Measurements from ENCODE around the gene CYP1A2.

CYP1A2 gene

GRCh38 chr15:74787251-74788041 is 38.8 kb downstream of the CYP1A2 start:
- peak; percentile 80 for TF ChIP-seq CTCF (IDR thresholded peaks at IDR 0.05; ENCODE audit: low read depth, low read length)
- peak; percentile 59 for TF ChIP-seq MYC (IDR thresholded peaks at IDR 0.05; ENCODE audit: low read depth, low read length)
- TF ChIP-seq MAX (IDR thresholded peaks at IDR 0.05; ENCODE audit: low read depth, low read length): peak; percentile 73
- TF ChIP-seq POLR2A (IDR thresholded peaks at IDR 0.05; ENCODE audit: extremely low read depth, insufficient read length): no peak
- peak; percentile 99 for DNase-seq (ENCODE audit: low read depth)
- H3K4me3 ChIP-seq (ENCODE audit: low read depth, low read length): peak overlapping the region; percentile 44

GRCh38 chr15:74788042-74788682 is 39.5 kb downstream of the CYP1A2 start:
- H3K4me3 ChIP-seq (ENCODE audit: low read depth, low read length): peak overlapping the region; percentile 44
- TF ChIP-seq MAX (IDR thresholded peaks at IDR 0.05; ENCODE audit: low read depth, low read length): no peak
- peak; percentile 39 for TF ChIP-seq MYC (IDR thresholded peaks at IDR 0.05; ENCODE audit: low read depth, low read length)
- peak; percentile 69 for DNase-seq (ENCODE audit: low read depth)

GRCh38 chr15:74788683-74789151 is 40.1 kb downstream of the CYP1A2 start:
- H3K4me3 ChIP-seq (ENCODE audit: low read depth, low read length): peak overlapping the region; percentile 44
- no peak; the same call in 1 of the 2 replicates for TF ChIP-seq MYC (IDR thresholded peaks at IDR 0.05; ENCODE audit: low read depth, low read length)
- TF ChIP-seq CTCF (IDR thresholded peaks at IDR 0.05; ENCODE audit: low read depth, low read length): no peak
- no peak for TF ChIP-seq POLR2A (IDR thresholded peaks at IDR 0.05; ENCODE audit: extremely low read depth, insufficient read length)
- peak; percentile 12; the same call in 1 of the 2 replicates for TF ChIP-seq MAX (IDR thresholded peaks at IDR 0.05; ENCODE audit: low read depth, low read length)
- peak; percentile 77 for DNase-seq (ENCODE audit: low read depth)

- peak overlapping the region; percentile 35 for H3K4me3 ChIP-seq (ENCODE audit: low read depth, low read length)
- TF ChIP-seq MYC (IDR thresholded peaks at IDR 0.05; ENCODE audit: low read depth, low read length) (no peak), CTCF (IDR thresholded peaks at IDR 0.05; ENCODE audit: low read depth, low read length) (no peak), MAX (IDR thresholded peaks at IDR 0.05; ENCODE audit: low read depth, low read length) (no peak), POLR2A (IDR thresholded peaks at IDR 0.05; ENCODE audit: extremely low read depth, insufficient read length) (no peak)
- DNase-seq (ENCODE audit: low read depth): no peak
Observed at GRCh38 chr15:74789171-74789631, 40.6 kb downstream of the CYP1A2 start.

DNA sequence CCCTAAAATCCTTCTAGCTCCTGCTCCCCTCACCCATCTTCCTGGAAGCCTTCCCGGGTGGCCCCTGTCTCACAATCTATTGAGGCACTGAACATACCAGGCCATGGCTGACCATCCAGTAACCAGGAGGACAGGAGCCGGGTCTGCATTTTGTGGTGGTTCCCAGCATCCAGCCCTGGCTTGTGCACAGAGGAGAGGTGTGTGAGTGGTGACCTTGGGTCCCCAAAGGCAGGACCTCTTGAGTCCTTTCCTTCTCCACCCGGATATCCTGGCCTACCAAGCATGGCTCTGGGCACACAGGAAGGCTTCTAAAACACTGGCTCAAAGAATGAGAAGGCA is 41.1 kb downstream of the CYP1A2 start:
- no peak for DNase-seq (ENCODE audit: low read depth)
- peak overlapping the region; percentile 35 for H3K4me3 ChIP-seq (ENCODE audit: low read depth, low read length)
- TF ChIP-seq MYC (IDR thresholded peaks at IDR 0.05; ENCODE audit: low read depth, low read length): no peak
- TF ChIP-seq MAX (IDR thresholded peaks at IDR 0.05; ENCODE audit: low read depth, low read length): no peak
- TF ChIP-seq CTCF (IDR thresholded peaks at IDR 0.05; ENCODE audit: low read depth, low read length): no peak
- TF ChIP-seq POLR2A (IDR thresholded peaks at IDR 0.05; ENCODE audit: extremely low read depth, insufficient read length): no peak

Measured in NB4 (cell line).